Activated naive CD8-positive, alpha-beta T cell treated with anti-CD3 and anti-CD28 coated beads for 36 hours (primary cell): ENCODE measurements around the gene PLCH1. TPM values are rescaled to one million over a fixed set of nuclear protein-coding genes. Genes with fewer than 3 reads are reported as not detected.

Experiments used
- DNase-seq: peaks from one replicate; pipeline ENCODE4 v3.0.0; 2021
- H3K27ac Mint-ChIP-seq: one replicate; pipeline ENCODE4 v1.8.0; 2022; ENCODE audit warnings: mild to moderate bottlenecking, moderate library complexity, mixed read lengths
- H3K27me3 Mint-ChIP-seq: one replicate; pipeline ENCODE4 v1.8.0; 2022; ENCODE audit warnings: mild to moderate bottlenecking, mixed read lengths
- H3K36me3 Mint-ChIP-seq: one replicate; pipeline ENCODE4 v1.8.0; 2021; ENCODE audit warnings: mild to moderate bottlenecking, mixed read lengths
- H3K4me1 Mint-ChIP-seq: one replicate; pipeline ENCODE4 v1.8.0; 2021; ENCODE audit warnings: mixed read lengths
- H3K4me3 Mint-ChIP-seq: one replicate; pipeline ENCODE4 v1.8.0; 2022; ENCODE audit warnings: mild to moderate bottlenecking, moderate library complexity, mixed read lengths
- H3K9me3 Mint-ChIP-seq: one replicate; pipeline ENCODE4 v1.8.0; 2022; ENCODE audit warnings: mixed read lengths
- total RNA-seq, 2 experiments: library from RNA; stranded (reverse); gene quantifications; one replicate each; pipeline ENCODE4 v1.2.3, GENCODE V29; 2021

The PLCH1 gene
- total RNA-seq, 2 experiments from 2014 or later = 1.2 to 1.3 TPM

DNA sequence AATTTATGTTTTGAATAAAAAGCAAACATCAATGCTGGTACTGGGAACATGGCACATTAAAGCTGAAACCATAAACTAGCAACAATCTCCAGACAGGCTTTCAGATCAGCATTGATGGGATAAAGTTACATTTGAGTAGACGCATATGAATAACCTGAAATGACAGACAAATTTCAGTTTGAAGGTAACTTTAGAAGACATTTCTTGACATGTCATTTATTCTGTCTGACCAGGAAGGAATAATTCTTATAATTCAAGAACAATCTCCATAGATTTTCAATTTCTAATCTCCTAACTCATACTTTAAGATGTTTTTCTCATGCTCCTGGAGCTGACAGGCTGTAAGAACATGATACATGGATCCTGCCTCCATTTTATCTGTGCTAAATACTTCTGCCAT lies 69.8 kb downstream of the PLCH1 start:
- H3K27ac Mint-ChIP-seq = no peak overlapping the region
- no peaks in the 10 kb centered on the region for H3K4me1 Mint-ChIP-seq
- peaks cover 7% of the 10 kb centered on the region for H3K27me3 Mint-ChIP-seq
- H3K36me3 Mint-ChIP-seq = no peaks in the 10 kb centered on the region
- H3K4me3 Mint-ChIP-seq = no peak overlapping the region
- no peaks in the 10 kb centered on the region for H3K9me3 Mint-ChIP-seq
- no peak for DNase-seq

DNA sequence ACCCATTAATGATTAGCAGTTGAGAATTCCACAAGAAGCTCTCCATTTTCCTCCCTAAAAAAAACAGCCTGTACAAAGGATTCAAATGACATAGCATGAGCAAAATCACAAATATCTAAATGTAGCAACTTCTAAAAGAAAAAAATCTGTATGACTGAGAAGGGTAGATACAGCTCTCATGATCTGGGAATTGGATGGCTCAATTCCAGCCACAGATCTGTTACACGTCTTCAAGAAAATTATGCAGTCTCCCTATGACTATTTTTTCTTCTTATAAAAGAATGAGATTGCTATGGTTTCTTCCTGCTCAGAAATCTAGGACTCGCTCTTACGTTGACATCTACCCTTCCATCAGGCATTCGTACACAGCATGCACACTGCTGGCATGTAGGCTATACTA lies 71.5 kb downstream of the PLCH1 start:
- H3K4me1 Mint-ChIP-seq = no peaks in the 10 kb centered on the region
- peaks cover 7% of the 10 kb centered on the region for H3K27me3 Mint-ChIP-seq
- no peaks in the 10 kb centered on the region for H3K36me3 Mint-ChIP-seq

DNA sequence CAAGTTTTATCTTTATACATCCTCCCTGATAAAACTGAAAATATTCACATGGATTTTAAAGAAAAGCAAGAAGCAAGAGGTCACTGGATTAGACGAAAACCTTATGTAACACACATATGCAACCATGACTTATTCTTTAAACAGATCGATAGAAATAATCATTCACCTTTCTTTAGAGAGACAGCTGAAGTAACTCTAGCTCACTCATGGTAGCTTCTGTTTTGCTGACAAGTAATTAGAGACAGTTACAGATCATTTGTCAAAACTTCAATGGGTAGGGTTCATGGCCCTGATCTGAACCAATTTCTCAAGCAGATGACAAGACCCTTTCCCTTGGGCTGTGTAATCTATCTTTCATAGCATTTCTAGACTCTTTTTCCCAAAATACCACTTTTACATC lies 74.5 kb downstream of the PLCH1 start:
- no peak overlapping the region for H3K27ac Mint-ChIP-seq

More for the DNA sequence above, 71.5 kb downstream of the PLCH1 start:
- no peak for DNase-seq
- Mint-ChIP-seq H3K4me3 (no peak overlapping the region), H3K27ac (no peak overlapping the region), H3K9me3 (no peaks in the 10 kb centered on the region)

GRCh38 chr3:155667988-155668387 lies 76.9 kb downstream of the PLCH1 start:
- H3K4me1 Mint-ChIP-seq = no peaks in the 10 kb centered on the region
- H3K36me3 Mint-ChIP-seq = no peaks in the 10 kb centered on the region
- no peak for DNase-seq
- peaks cover 4% of the 10 kb centered on the region for H3K27me3 Mint-ChIP-seq
- no peaks in the 10 kb centered on the region for H3K9me3 Mint-ChIP-seq
- no peak overlapping the region for H3K4me3 Mint-ChIP-seq
- H3K27ac Mint-ChIP-seq = no peak overlapping the region

More for the DNA sequence above, 74.5 kb downstream of the PLCH1 start:
- Mint-ChIP-seq H3K4me3 (no peak overlapping the region), H3K4me1 (no peaks in the 10 kb centered on the region), H3K36me3 (no peaks in the 10 kb centered on the region), H3K9me3 (no peaks in the 10 kb centered on the region), H3K27me3 (peaks cover 4% of the 10 kb centered on the region)
- no peak for DNase-seq

- H3K9me3 Mint-ChIP-seq = no peaks in the 10 kb centered on the region
- peaks cover 4% of the 10 kb centered on the region for H3K27me3 Mint-ChIP-seq
- no peaks in the 10 kb centered on the region for H3K4me1 Mint-ChIP-seq
- no peaks in the 10 kb centered on the region for H3K36me3 Mint-ChIP-seq
- no peak for DNase-seq
- no peak overlapping the region for H3K4me3 Mint-ChIP-seq
- no peak overlapping the region for H3K27ac Mint-ChIP-seq
Measured at GRCh38 chr3:155664925-155665695, 79.8 kb downstream of the PLCH1 start.

DNA sequence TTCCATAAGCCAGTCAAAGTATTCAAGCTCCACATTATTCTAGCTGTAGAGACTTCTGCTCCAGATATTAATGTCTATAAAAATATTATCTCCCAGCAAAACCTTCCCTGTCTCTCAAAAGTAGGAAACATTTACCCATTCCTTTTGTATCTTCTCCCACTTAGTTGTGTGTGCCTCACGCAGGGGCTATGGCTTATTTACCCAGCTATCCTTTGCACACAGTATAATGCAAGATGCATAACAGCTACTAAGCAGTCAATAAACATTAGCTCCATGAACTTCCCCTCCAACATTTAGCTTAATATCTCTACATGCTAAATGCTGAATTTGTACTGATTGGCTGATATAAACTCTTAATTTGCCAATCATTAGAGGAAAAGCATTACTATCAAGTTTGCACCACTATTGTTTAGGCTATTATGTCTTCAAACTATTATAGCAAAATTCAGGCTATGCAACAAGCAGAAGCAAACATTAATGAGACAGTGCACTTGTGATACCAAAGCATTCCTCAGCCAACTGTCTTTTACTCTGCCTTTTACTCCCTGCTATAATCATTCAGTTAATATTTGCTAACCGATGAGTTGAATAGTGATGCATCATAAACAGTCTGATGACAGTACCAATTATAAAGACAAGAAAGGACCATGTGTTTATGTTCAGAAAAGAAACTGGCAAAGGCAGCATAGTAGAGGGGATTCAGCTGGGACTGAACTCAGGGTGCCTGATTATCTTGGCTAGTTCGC lies 81.2 kb downstream of the PLCH1 start:
- no peaks in the 10 kb centered on the region for H3K4me1 Mint-ChIP-seq

GRCh38 chr3:155661760-155662159 lies 83.1 kb downstream of the PLCH1 start:
- no peak for DNase-seq
- H3K9me3 Mint-ChIP-seq = no peaks in the 10 kb centered on the region
- no peak overlapping the region for H3K27ac Mint-ChIP-seq
- peaks cover 4% of the 10 kb centered on the region for H3K27me3 Mint-ChIP-seq
- H3K4me3 Mint-ChIP-seq = no peak overlapping the region
- H3K4me1 Mint-ChIP-seq = no peaks in the 10 kb centered on the region
- H3K36me3 Mint-ChIP-seq = no peaks in the 10 kb centered on the region

More for the DNA sequence above, 81.2 kb downstream of the PLCH1 start:
- DNase-seq = no peak
- H3K27ac Mint-ChIP-seq = no peak overlapping the region
- no peak overlapping the region for H3K4me3 Mint-ChIP-seq
- no peaks in the 10 kb centered on the region for H3K36me3 Mint-ChIP-seq
- H3K9me3 Mint-ChIP-seq = no peaks in the 10 kb centered on the region
- peaks cover 4% of the 10 kb centered on the region for H3K27me3 Mint-ChIP-seq

DNA sequence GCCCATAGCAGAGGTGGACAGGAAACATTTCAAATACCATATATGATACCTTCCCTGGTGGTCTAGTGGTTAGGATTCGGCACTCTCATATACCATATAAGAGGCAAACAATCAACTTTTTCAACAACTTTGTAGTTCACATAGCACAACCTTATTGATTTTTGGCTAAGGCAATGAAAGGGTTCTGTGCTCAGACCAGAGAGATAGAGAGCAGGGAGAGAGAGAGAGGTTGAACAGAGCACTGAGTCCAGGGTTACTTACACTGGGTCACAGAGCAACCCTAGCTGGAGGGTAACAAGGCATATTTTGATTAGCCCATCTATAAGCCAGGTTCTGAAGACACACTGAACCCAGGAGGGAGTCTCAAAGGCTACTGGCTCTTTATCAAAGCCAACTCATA lies 83.8 kb downstream of the PLCH1 start:
- Mint-ChIP-seq H3K36me3 (no peaks in the 10 kb centered on the region), H3K27me3 (no peaks in the 10 kb centered on the region)
- DNase-seq = no peak

GRCh38 chr3:155658671-155659261 lies 86.1 kb downstream of the PLCH1 start:
- Mint-ChIP-seq H3K4me1 (no peaks in the 10 kb centered on the region), H3K36me3 (no peaks in the 10 kb centered on the region), H3K27me3 (no peaks in the 10 kb centered on the region), H3K4me3 (no peak overlapping the region), H3K9me3 (no peaks in the 10 kb centered on the region), H3K27ac (no peak overlapping the region)
- DNase-seq = no peak

More for the DNA sequence above, 83.8 kb downstream of the PLCH1 start:
- no peaks in the 10 kb centered on the region for H3K9me3 Mint-ChIP-seq
- no peaks in the 10 kb centered on the region for H3K4me1 Mint-ChIP-seq
- no peak overlapping the region for H3K27ac Mint-ChIP-seq
- H3K4me3 Mint-ChIP-seq = no peak overlapping the region

GRCh38 chr3:155658006-155658405 lies 86.9 kb downstream of the PLCH1 start:
- Mint-ChIP-seq H3K4me3 (no peak overlapping the region), H3K27ac (no peak overlapping the region), H3K36me3 (no peaks in the 10 kb centered on the region), H3K27me3 (no peaks in the 10 kb centered on the region), H3K9me3 (no peaks in the 10 kb centered on the region), H3K4me1 (no peaks in the 10 kb centered on the region)
- DNase-seq = no peak

- H3K9me3 Mint-ChIP-seq = no peaks in the 10 kb centered on the region
- H3K27me3 Mint-ChIP-seq = no peaks in the 10 kb centered on the region
- no peaks in the 10 kb centered on the region for H3K4me1 Mint-ChIP-seq
- no peak for DNase-seq
- no peaks in the 10 kb centered on the region for H3K36me3 Mint-ChIP-seq
- H3K4me3 Mint-ChIP-seq = no peak overlapping the region
- H3K27ac Mint-ChIP-seq = no peak overlapping the region
Measured at GRCh38 chr3:155657161-155657560, 87.7 kb downstream of the PLCH1 start.

DNA sequence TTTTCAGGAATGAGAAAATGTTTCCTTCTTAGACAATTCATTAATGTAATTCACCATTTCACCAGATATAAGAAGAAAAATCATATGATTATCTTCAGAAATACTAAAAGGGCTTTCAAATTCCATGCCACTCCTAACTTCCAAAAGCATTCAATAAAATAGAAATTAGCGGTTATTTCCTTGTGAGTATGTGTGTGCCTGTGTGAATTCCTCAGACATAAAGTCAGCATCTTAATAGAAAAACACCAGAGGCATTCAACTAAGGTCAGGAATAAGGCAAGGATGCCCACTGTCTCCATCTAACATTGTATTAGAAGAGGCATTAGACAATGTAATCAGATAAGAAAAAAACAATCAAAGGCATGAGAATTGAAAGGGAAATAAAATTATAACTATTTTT lies 88.4 kb downstream of the PLCH1 start:
- Mint-ChIP-seq H3K9me3 (no peaks in the 10 kb centered on the region), H3K27ac (no peak overlapping the region)

GRCh38 chr3:155651489-155652218 lies 93.2 kb downstream of the PLCH1 start:
- no peak for DNase-seq
- no peaks in the 10 kb centered on the region for H3K27me3 Mint-ChIP-seq
- no peak overlapping the region for H3K27ac Mint-ChIP-seq
- H3K36me3 Mint-ChIP-seq = no peaks in the 10 kb centered on the region
- H3K4me3 Mint-ChIP-seq = no peak overlapping the region
- no peaks in the 10 kb centered on the region for H3K4me1 Mint-ChIP-seq
- H3K9me3 Mint-ChIP-seq = no peaks in the 10 kb centered on the region

More for the DNA sequence above, 88.4 kb downstream of the PLCH1 start:
- no peaks in the 10 kb centered on the region for H3K36me3 Mint-ChIP-seq
- no peaks in the 10 kb centered on the region for H3K4me1 Mint-ChIP-seq
- DNase-seq = no peak
- H3K4me3 Mint-ChIP-seq = no peak overlapping the region
- H3K27me3 Mint-ChIP-seq = no peaks in the 10 kb centered on the region

DNA sequence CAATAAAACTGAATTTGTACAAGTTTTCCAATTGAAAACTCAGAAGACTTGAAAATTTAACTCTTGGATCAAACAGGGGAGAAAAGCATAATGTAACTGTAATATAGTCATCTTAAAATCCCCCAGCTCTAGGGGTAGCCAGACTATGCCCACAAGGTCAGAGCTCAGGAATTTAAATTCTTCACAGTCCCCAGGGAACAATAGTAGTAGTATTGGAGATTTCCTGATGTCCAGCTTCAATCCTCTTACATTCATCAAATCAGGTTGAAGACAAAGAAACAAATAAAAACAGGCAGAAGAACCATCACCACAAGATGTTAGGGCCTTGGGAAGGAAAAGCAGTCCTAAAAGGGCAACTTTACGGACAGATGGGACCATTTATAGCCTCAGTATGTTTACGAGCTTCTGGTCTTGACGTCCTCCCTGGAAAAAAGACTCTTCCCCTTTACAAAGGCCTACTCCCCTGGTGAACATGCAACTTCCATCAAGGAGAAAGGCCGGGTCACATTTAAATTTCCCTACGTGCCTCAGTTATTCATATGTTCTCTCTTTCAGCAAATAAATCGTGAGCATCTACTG lies 96.8 kb downstream of the PLCH1 start:
- H3K4me3 Mint-ChIP-seq = no peak overlapping the region
- no peaks in the 10 kb centered on the region for H3K9me3 Mint-ChIP-seq
- H3K4me1 Mint-ChIP-seq = no peaks in the 10 kb centered on the region
- H3K27ac Mint-ChIP-seq = no peak overlapping the region
- no peak for DNase-seq
- H3K27me3 Mint-ChIP-seq = no peaks in the 10 kb centered on the region
- no peaks in the 10 kb centered on the region for H3K36me3 Mint-ChIP-seq

GRCh38 chr3:155647206-155647605 lies 97.7 kb downstream of the PLCH1 start:
- H3K9me3 Mint-ChIP-seq = no peaks in the 10 kb centered on the region
- H3K27me3 Mint-ChIP-seq = no peaks in the 10 kb centered on the region
- no peak overlapping the region for H3K4me3 Mint-ChIP-seq
- H3K36me3 Mint-ChIP-seq = no peaks in the 10 kb centered on the region
- no peaks in the 10 kb centered on the region for H3K4me1 Mint-ChIP-seq
- H3K27ac Mint-ChIP-seq = no peak overlapping the region
- no peak for DNase-seq
